ENCODE measurements around the gene ZC2HC1B.

The ZC2HC1B gene

GRCh38 chr6:143864234-143864633, at the start of gene ZC2HC1B:
TSS of gene ZC2HC1B (plus strand) at chr6:143864474. CDS start at chr6:143864540, 66 bp downstream.
- no peaks in the 10 kb centered on the region for H3K79me2 ChIP-seq (ENCODE audit: control insufficient read depth, low read length)
- H3K27ac ChIP-seq (ENCODE audit: low read depth, low read length) = no peak within 1 kb of the TSS
- no peak within 1 kb of the TSS for H3K4me3 ChIP-seq (ENCODE audit: low read length)
- H3K36me3 ChIP-seq (ENCODE audit: control insufficient read depth, low read length) = peaks cover 60% of the 10 kb centered on the region
- no peaks in the 10 kb centered on the region for H3K27me3 ChIP-seq (ENCODE audit: control insufficient read depth, low read length)
- H4K20me1 ChIP-seq (ENCODE audit: control insufficient read depth, insufficient read depth, low read depth, low read length) = no peaks in the 10 kb centered on the region
- H3K4me2 ChIP-seq (ENCODE audit: low read length) = no peak within 1 kb of the TSS
- no peaks in the 10 kb centered on the region for H3K9me3 ChIP-seq (ENCODE audit: control insufficient read depth, insufficient read depth, low read length)
- TF ChIP-seq EZH2phosphoT487 (IDR thresholded peaks at IDR 0.05; ENCODE audit: borderline replicate concordance, low read length) (no peak), CTCF (IDR thresholded peaks at IDR 0.05; ENCODE audit: low read depth, low read length, poor library complexity, severe bottlenecking) (no peak)
- no peaks in the 10 kb centered on the region for H3K4me1 ChIP-seq (ENCODE audit: control insufficient read depth, low read length)
- H3F3A ChIP-seq (ENCODE audit: control insufficient read depth, insufficient read depth) = peaks cover 3% of the 10 kb centered on the region; the same call in 1 of the 2 replicates
- no peaks in the 10 kb centered on the region for H3K9me2 ChIP-seq (replicated peaks; ENCODE audit: control insufficient read depth, low read length)

GRCh38 chr6:143817621-143818020, 46.7 kb upstream of the ZC2HC1B start:
- no peaks in the 10 kb centered on the region for H3K79me2 ChIP-seq (ENCODE audit: control insufficient read depth, low read length)
- no peak overlapping the region for H3K27ac ChIP-seq (ENCODE audit: low read depth, low read length)
- no peaks in the 10 kb centered on the region for H3K9me3 ChIP-seq (ENCODE audit: control insufficient read depth, insufficient read depth, low read length)
- H3K4me3 ChIP-seq (ENCODE audit: low read length) = no peak overlapping the region
- no peaks in the 10 kb centered on the region for H3K27me3 ChIP-seq (ENCODE audit: control insufficient read depth, low read length)
- H3K9me2 ChIP-seq (replicated peaks; ENCODE audit: control insufficient read depth, low read length) = no peaks in the 10 kb centered on the region
- H4K20me1 ChIP-seq (ENCODE audit: control insufficient read depth, insufficient read depth, low read depth, low read length) = no peaks in the 10 kb centered on the region
- H3F3A ChIP-seq (ENCODE audit: control insufficient read depth, insufficient read depth) = no peaks in the 10 kb centered on the region
- no peaks in the 10 kb centered on the region for H3K4me1 ChIP-seq (ENCODE audit: control insufficient read depth, low read length)
- TF ChIP-seq EZH2phosphoT487 (IDR thresholded peaks at IDR 0.05; ENCODE audit: borderline replicate concordance, low read length) = no peak
- no peak for TF ChIP-seq CTCF (IDR thresholded peaks at IDR 0.05; ENCODE audit: low read depth, low read length, poor library complexity, severe bottlenecking)
- no peaks in the 10 kb centered on the region for H3K36me3 ChIP-seq (ENCODE audit: control insufficient read depth, low read length)
- no peak overlapping the region for H3K4me2 ChIP-seq (ENCODE audit: low read length)

GRCh38 chr6:143821359-143821758, 42.9 kb upstream of the ZC2HC1B start:
- no peaks in the 10 kb centered on the region for H3K9me3 ChIP-seq (ENCODE audit: control insufficient read depth, insufficient read depth, low read length)
- H3K4me3 ChIP-seq (ENCODE audit: low read length) = no peak overlapping the region
- no peaks in the 10 kb centered on the region for H3K4me1 ChIP-seq (ENCODE audit: control insufficient read depth, low read length)
- no peaks in the 10 kb centered on the region for H3K27me3 ChIP-seq (ENCODE audit: control insufficient read depth, low read length)
- H3K4me2 ChIP-seq (ENCODE audit: low read length) = no peak overlapping the region
- TF ChIP-seq EZH2phosphoT487 (IDR thresholded peaks at IDR 0.05; ENCODE audit: borderline replicate concordance, low read length) = no peak
- no peak for TF ChIP-seq CTCF (IDR thresholded peaks at IDR 0.05; ENCODE audit: low read depth, low read length, poor library complexity, severe bottlenecking)
- no peaks in the 10 kb centered on the region for H4K20me1 ChIP-seq (ENCODE audit: control insufficient read depth, insufficient read depth, low read depth, low read length)
- no peaks in the 10 kb centered on the region for H3K79me2 ChIP-seq (ENCODE audit: control insufficient read depth, low read length)
- H3K27ac ChIP-seq (ENCODE audit: low read depth, low read length) = no peak overlapping the region
- no peaks in the 10 kb centered on the region for H3K9me2 ChIP-seq (replicated peaks; ENCODE audit: control insufficient read depth, low read length)
- H3F3A ChIP-seq (ENCODE audit: control insufficient read depth, insufficient read depth) = no peaks in the 10 kb centered on the region
- no peaks in the 10 kb centered on the region for H3K36me3 ChIP-seq (ENCODE audit: control insufficient read depth, low read length)

Measured in DOHH2 (cell line).